Measurements from ENCODE around the gene MAP3K14.
"Not testable (repeated sequence)": the region's sequence is repeated elsewhere in the genome, so short reads cannot be mapped to it uniquely, and the experiment has no call there.

Gene MAP3K14

DNA sequence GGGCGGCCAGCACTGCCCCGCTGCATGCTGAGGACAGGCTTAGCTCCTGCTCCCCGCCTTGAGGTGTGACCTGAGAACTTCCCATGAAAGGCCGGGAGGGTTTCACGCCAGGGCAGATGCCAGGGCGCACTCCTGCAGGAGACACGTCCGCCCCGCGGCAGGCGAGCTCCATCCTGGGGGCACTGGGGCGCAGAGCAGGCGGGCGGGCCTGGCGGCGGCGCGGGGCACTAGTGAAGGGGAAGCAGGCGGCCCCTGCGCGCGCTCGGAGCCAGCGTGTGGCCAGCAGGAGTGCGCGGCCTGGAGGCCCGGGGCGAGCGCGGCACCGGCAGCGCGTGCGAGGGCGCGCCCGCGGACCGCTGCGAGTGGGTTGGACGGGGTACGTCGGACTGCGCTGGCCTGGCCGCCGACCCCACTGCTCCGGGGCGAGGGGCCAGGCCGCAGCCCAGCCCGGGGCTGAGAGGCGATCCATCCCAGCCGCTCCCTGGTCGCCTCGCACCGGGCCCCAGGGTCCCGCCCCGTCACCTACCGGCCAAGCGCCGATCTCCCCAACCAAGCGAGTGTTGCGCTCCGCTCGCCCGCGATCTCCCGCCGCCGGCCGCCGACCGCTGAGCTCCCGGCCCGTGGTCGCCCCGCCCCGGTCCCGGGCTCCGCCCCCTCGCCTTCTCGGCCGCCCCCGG, at the start of gene MAP3K14:
TSS of gene MAP3K14 (minus strand) at position 587 of the 677 bp plus-strand sequence. CDS start 26,275 bp downstream, outside the sequence.
- DNase-seq, result no peak

DNA sequence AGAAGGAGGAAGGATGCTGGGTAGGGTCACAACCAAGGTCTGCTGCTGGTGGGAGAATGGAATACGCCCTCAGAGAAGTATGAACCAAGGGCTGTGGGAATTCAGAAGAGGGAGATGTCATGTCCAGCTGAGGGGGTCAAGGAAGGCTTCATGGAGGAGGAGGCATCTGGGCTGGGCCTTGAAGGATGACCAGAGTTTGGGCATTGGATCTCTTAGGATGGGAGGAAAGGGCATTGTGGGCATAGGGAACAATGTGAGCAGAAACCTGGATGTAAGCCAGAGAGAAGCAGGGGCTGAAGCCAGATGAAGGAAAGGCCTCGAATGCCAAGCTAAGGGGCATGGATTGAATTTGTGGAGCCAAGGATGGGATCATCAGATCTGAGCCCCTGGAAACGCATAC, 49.2 kb upstream of the MAP3K14 start:
- DNase-seq, result no peak

DNA sequence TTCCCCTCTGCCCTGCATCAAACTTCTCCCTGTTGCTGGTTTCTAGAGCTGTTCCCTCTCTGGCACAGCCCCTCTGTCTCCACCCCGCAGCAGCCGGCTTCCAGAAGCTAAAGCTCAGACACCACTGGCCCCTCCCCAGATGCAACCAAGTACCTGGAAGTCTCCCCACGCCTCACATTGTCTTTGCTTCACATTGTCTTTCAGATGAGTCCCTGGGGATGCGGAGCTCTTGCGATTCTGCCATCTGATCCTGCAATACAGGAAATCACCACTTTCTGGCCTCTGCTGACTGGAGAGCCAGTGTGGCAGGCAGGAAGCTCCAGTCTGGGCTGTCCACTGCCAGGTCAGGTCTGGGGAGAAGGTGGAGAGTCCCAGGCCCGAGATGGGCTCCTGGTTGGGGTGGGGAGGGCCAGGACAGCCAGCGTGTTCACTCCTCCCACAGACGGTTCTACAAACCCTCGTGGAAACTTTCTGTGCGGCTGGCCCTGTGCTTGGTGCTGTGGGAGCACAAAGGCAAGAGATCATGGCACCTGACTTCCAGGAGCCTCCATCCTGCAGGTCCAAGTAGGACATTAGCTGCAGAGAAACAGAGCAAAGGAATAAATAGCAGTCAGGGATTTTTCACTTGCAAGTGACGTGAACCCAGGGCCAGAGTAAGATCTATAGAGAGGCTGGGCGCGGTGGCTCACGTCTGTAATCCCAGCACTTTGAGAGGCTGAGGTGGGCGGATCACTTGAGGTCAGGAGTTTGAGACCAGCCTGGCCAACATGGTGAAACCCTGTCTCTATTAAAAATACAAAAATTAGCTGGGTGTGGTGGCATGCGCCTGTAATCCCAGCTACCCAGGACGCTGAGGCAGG, 47.9 kb upstream of the MAP3K14 start:
- no peak for DNase-seq

DNA sequence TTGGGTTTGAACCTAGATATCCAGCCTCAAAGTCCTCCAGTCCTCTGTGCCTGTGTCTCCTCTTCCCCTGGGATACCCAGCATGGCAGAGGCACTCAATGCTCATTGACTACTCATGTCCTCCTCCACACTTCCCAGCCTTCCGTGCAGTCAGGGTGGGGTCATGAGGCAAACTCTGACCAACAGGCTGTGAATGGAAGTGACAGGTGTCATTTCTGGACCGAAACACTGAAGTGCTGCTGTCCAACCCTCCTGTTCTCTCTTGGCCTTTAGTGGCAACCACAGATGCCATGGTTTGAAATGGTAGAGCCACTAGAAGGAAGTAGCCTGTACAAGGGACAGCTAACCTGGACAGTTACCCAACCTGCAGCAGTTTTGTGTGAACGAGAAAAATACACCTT, 46.7 kb upstream of the MAP3K14 start:
- no peak for DNase-seq

DNA sequence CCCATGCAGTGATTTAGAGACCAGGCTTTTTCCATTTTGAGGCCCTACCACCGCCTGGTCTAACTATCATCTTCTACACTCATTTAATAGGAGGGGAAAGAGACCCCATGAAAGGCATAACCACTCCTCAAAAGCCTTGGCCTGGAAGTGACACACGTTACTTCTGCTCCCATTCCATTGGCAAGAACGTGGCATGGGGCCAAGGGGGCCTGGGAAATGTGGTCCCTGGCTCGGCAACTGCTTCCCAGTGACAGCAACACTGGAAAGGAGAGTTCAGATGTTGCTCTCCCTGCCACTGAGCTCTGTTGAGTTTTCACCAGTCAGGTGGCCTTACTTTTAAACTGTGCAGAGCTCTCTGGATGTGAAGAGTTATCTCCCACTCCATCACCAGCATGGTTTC, 45.2 kb upstream of the MAP3K14 start:
- DNase-seq, result no peak

DNA sequence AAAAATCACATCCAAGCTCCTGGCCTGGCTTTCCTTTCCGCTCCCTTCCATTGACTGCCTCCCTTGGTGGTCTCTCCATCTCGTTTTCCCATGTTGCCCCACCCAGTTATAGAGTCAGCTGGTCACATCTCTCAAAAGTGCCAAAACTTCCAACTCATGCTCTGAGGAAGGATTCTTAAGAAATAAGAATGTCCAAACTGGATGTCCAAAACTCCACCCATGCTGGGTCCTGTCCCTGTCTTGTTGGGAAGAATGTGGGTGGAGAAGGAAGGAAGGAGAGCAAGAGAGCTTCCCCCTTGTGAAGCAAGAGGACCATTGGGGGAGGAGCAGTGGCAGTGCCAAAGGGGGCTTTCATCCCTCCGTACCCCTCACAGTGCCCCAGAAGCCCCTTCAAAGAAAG, 44.6 kb upstream of the MAP3K14 start:
- DNase-seq, result no peak

DNA sequence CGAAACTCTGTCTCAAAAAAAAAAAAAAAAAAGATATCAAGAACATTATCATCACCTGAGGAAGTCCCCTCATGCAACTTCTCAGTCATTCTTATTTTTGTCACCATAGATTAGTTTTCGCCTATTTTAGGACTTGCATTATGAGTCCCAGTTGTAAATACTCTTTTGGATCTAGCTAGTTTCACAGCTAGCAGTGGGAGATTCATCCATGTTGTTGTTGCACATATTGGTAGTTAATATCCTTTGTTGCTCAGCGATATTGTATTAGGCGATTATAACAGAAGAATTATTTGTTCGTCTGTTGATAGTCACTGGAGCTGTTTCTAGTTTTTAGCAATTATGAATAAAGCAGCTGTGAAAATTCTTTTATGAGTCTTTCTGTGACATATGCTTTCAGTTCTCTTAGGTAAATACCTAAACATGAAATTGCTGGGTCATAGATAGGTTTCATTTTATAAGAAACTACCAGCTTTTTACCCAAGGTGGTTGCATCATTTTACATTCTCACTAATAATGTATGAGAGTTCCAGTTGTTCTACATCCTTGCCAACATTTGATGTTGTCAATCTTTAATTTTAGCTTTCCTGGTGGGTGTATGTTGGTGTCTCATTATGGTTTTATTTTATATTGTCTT, 40.7 kb upstream of the MAP3K14 start:
- DNase-seq, result no peak

DNA sequence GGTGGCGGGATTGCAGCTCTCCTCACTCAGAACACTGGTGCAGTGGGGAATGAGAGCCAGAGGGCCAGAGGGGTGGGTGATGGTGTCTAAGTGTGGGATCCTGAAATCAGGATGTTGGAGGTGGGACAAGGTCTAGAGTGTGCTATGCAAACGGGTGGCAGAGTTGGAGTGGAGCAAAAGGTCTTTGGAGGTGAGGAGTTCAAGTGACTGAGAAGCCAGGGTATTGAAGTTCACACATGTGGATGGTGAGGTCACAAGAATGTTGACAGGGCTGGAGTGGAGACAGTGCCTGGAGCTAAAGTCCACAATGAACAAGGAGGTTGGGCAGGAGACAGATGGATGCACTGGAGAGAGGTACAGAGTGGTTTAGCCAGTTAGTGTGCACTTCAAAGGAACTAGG, 38.3 kb upstream of the MAP3K14 start:
- no peak for DNase-seq

DNA sequence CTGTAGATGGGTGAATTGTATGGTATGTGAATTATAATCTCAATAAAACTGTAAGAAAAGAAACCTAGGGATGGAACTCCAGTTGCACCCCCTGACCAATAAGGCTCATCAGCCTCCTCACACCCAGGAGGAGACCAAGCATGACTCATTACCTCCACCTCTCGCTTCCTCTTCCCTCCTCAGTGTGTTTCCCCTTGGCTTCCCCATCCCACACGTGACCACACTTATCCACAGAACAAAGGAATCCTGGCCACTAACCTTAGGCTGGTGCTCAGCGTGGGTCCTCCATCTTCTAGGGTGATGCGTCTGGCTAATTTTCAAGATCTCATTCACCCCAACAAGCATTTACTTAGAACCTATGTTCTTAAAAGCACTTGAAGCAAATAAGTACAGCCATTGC, 36.2 kb upstream of the MAP3K14 start:
- DNase-seq, result no peak

DNA sequence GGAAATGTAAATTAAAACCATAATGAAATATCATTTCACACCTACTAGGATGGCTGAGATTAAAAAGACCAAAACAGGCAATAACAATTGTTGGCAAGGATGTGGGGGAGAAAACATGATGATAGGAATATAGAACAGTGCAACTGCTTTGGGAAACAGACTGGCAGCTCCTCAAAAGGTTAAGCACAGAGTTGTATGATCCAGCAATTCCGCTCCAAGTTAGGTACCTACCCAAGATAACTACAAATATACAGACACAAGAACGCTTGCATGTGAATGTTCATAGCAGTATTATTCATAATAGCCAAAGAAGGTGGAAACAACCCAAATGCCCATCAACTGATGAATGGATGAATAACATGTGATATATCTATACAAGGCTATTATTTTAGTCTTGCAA, 35.0 kb upstream of the MAP3K14 start:
- DNase-seq, result no peak

DNA sequence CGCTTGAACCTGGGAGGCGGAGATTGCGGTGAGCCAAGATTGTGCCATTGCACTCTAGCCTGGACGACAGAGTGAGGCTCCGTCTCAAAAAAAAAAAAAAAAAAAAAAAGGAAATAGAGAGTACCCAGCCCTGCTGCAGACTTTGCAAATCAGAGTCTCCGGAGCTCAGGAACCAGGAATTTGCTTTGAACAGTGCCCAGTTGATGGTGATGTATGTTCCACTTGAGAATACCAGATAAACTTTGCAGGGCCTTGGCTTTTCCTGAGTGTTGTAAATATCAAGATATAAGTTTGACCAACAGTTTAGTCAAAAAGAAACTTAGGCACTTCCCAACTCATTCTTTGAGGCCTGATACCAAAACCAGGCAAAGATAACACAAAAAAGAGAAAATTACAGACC, 30.6 kb upstream of the MAP3K14 start:
- DNase-seq, result no peak

DNA sequence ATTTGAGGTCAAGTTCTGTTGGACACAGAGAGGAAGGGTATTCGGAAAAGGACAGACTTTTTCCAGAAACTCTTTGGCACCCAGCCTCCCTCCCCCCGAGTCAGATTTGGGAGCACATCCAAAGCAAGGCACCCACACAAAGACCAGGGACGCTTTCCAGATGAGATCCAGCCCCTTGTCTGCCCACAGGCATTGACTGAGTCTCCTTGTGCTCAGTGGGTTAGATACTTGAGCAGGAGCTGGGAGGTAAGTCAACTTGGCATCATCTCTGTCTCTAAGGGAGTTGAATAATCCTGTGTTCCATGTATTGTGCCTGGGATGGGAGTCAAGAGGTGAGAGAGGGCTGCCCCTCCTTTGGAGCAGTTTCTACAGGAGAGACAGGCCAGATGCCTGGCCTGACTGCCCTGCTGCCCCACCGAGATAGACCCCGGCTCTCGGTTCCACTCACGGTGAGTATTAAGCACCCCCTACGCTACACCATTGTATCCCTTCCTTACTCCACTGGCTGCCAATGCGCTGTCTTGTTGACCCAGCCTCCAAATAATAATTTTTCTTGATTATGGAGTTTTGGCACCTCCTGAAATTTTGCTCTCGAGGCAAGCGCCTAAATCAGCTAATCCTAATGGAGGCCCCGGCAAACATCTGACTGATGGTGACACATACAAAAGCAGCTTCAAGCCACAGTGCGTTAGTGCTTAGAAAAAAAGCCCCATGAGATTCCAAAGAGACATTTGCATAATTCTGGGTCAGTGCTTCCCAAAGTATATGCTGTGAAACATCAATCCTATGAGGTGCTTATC, 29.6 kb upstream of the MAP3K14 start:
- DNase-seq, result no peak

DNA sequence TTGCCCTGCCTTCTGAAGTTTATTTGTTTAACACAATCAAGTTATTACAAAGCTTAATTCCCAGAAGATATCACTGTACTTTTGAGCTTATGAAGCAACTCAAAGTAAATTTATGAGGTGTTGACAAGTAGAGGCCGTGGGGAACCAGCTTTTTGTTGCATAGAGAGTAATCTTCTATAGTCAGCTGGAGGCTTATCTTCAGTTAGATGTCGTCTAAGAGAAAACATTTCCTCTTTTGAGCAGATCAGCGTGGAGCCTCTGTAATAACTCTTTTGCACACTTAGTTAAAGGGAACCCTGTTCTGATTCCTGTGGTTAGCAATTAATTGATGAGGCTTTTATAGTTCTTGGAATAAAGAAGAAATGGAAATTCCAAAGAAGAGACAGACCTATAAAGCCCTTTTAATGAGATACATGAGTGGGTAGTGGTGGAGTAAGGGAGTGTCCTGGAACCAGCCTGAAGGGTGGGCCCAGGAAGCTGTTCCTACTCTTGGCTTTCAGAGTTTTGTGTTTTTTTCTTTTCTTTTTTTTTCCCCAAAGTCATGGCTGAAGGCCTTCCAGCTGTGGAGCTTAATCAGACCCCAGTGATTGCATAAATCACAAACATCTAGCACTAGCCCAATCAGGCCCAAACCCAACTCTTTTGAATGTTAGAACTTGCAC, 28.9 kb upstream of the MAP3K14 start:
- DNase-seq, result no peak

DNA sequence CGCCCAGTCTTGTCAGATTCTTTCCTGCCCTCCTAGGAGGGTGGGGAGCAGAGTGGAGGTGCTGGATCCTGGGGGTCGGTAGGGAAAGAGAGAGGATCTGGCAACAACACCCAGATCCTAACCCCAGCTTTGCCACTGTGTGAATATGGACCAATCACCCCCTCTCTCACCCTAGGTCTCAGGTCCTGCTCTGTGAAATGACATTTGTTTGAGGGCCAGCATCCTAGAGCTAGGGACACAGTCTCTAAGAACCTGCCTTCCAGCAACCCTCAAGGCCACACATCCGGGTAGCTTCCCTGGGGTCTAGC, 28.4 kb upstream of the MAP3K14 start:
- DNase-seq, result no peak

DNA sequence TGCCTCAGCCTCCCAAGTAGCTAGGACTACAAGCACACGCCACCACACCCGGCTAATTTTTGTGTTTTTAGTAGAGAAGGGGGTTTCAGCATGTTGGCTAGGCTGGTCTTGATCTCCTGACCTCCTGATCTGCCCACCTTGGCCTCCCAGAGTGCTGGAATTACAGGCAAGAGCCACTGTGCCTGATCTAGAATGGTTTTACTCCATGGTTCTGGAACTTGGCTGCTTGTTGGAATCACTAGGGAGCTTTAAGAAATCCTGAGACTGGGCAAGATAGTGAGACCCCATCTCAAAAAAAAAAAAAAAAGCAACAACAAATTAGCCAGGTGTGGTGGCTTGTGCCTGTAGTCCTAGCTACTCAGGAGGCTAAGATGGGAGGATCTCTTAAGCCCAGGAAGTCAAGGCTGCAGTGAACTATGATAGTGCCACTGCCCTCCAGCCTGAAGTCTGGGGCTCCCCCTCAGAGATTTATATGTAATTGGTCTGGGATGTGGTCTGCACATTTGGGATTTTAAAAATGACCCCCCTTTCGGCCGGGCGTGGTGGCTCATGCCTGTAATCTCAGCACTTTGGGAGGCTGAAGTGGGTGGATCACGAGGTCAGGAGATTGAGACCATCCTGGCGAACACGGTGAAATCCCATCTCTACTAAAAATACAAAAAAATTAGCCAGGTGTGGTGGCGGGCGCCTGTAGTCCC, 27.3 kb upstream of the MAP3K14 start:
- not testable (repeated sequence) for DNase-seq

DNA sequence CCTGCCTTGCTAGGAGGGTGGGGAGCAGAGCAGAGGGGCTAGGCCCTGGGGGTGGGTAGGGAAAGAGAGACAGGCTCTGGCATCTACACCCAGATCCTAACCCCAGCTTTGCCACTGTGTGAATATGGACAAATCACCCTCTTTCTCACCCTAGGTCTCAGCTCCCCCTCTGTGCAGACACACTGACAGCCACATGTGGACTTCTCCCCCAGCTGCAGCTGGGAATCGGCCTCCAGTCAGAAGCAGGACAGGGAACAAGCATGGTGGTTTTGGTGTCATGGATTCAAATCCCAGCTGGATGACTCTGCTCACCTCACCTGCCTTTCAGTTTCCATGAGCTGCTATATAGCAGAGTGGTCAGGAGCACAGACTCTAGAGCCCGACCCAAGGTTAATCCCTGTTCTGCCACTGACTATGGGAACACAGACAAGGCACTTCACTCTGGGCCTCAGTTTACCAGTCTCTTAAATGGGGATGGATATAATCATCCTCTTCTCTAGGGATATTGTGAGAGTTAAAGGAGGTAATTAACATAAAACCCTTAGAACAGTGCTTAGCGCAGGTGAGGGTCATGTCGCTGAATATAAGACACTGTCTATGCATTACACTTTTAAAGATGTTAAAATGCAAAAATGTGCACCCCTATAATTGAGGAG, 26.2 kb upstream of the MAP3K14 start:
- DNase-seq, result no peak

DNA sequence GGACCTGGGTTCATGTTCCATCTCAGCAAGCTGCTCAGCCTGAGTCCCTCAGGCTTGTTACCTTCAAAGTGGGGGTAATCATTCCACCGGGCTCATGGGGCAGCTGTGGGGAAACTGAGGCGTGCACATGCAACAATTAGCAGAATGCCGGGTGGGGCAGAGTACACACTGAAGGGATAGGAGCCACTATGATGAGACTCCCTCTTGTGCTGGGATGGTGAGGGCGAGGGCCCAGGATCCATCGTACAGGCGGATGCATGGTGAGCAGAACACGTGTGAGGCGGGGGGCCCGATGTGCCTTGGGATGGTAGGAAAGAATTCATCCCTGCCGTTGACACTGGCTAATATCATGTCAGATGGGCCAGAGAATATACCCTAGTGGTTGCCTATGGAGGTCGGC, 25.5 kb upstream of the MAP3K14 start:
- no peak for DNase-seq

DNA sequence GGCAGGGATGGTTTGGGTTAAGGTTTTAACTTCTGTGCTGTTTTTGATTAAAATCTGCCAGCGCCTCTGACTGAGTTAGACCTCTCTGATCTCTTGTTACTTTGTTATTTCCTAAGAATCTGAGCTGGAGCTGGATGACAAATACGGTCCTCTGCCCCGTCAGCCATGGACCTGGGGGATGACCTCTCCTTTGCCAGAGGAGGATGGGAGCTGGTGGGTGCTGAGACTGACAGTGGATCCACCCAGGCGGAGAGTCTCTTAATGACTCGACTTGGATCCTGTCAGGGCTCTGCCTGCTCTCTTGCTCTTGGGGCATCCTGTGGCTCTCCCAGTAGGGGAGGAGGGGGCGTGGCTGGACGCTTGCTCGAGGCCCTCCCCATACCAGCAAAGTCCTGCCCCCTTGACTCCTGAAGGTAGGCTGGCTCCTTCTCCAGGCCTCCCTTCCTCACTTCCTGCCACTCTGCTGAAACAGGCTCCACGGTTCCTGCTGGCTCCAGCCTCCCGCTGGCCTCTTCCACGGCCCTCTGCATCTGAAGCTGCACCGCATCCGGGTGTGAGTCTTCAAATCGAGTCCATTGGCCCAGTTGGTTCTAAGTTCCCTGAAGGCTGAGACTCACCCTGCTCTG, 24.8 kb upstream of the MAP3K14 start:
- no peak for DNase-seq

DNA sequence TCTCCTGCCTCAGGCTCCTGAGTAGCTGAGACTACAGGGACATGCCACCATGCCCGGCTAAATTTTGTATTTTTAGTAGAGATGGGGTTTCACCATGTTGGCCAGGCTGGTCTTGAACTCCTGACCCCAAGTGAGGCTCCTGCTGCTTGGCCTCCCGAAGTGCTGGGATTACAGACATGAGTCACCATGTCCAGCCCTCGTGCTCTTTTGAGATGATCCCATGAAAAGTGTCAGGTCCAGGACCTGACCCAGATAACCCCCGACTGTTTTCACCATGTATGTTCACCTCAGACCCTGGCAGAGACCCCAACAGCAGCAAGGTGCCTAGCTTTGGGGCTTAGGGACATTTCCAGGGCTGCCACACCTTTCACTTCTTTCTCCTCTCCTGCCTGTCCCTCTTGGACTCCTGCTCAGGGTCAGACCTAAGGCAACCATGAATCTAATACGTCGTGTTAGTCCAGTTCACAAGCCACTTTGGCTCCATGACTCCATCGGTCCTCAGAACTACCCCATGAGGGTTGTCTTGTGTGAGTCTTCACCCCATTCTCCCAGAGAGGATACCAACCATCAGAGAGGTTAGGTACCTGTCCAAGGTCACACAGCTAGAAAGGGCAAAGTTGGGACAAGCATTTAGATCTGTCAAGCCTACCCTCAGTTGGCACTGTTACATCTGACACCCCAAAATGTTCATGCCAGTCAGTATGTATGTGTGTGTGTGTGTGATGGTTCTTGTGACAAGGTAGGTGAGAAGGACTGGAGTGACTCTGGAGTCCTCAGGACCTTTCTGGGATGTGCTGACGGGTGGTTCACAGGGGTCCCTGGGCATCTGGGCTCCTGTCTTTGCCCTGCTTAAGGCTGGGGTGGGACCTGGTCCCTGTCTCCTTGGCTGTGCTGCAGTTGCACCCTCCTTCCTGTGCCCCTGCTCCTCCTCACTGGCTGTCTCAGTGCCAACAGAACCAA, 23.1 kb upstream of the MAP3K14 start:
- no peak for DNase-seq

DNA sequence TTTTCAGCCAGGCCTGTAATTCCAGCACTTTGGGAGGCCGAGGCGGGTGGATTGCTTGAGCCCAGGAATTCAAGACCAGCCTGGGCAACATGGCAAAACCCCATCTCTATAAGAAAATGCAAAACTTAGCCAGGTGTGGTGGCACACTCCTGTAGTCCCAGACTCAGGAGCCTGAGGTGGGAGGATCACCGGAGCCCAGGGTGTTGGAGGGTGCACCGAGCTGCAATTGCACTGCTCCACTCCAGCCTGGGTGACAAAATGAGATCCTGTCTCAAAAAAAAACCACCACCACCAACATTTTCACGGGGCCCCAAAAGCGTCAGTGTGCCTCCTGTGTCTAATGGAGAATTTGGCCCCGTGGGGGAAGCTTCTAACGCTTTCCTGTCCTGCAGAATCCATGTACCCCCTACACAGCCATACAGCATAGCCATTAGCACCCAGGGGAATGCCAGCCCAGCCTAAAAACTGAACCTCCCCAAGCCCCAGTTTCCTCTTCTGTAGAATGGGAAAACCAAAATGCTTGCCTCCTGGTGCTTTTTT, 22.2 kb upstream of the MAP3K14 start:
- no peak for DNase-seq

Measured in NCI-H1694 treated with DMSO at 0.1 percent for 48 hours (cell line).